GM12872 (cell line): ENCODE results near the gene RNASE8.

ENCODE experiments used
- TF ChIP-seq, protein P1 (sequence below): IDR thresholded peaks from 3 replicates; pipeline ENCODE4 v1.5.1; 2011; ENCODE audit warnings: low read depth, mild to moderate bottlenecking, low read length, moderate library complexity; ENCODE audit not compliant: insufficient read depth

The RNASE8 gene

DNA sequence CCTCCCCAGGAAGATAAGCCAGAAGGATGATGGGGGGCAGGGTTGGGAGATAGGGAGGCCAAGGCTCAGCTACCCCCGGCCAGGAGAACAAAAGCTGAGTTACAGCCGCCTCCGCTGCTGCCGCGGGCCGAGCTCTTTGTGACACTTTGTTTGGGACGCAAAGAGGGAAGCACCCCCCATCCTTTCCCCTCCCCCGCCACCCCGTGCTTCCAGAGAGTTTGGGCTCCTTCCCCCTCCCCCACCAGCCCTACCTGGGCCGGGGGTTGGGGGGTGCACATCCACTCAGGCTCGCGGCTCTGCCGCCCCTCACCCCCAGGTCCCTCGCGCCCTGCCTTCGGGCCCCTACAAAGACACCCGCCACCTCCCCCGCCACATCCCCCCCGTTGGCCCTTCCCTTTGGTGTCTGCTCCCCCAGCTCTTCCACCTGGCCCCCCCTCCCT lies 40.0 kb downstream of the RNASE8 start:
- TF ChIP-seq, protein P1, sequence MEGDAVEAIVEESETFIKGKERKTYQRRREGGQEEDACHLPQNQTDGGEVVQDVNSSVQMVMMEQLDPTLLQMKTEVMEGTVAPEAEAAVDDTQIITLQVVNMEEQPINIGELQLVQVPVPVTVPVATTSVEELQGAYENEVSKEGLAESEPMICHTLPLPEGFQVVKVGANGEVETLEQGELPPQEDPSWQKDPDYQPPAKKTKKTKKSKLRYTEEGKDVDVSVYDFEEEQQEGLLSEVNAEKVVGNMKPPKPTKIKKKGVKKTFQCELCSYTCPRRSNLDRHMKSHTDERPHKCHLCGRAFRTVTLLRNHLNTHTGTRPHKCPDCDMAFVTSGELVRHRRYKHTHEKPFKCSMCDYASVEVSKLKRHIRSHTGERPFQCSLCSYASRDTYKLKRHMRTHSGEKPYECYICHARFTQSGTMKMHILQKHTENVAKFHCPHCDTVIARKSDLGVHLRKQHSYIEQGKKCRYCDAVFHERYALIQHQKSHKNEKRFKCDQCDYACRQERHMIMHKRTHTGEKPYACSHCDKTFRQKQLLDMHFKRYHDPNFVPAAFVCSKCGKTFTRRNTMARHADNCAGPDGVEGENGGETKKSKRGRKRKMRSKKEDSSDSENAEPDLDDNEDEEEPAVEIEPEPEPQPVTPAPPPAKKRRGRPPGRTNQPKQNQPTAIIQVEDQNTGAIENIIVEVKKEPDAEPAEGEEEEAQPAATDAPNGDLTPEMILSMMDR = no peak

- TF ChIP-seq, protein P1 = 0 out of 3 replicates have a peak, but pooled peaks have one; percentile 12
Observed at GRCh38 chr14:21098076-21098891, 40.7 kb downstream of the RNASE8 start, which contains the start of gene ZNF219. TSS of gene ZNF219 (minus strand) at chr14:21098655. CDS start at chr14:21093591, 5,064 bp downstream.

- TF ChIP-seq, protein P1 = no peak
Observed at GRCh38 chr14:21098892-21099595, 41.4 kb downstream of the RNASE8 start.

DNA sequence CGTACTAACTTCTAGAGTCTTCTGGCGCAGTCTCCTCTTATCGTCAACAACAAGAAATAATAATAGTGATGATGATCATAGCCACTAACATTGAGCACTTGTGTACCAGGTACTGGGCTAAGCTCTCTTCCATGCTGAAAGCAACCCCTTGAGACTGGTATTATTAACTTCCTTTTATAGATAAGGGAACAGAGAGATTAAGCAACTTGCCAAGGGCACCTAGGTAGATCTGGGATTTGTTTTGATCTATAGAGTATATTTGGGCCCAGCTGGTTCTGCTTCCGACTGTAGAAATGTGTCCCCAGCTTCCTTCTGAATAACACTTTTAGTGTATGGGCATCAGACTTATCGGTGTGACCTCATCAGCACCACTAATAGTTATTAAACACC lies 42.0 kb downstream of the RNASE8 start:
- TF ChIP-seq, protein P1 = no peak

DNA sequence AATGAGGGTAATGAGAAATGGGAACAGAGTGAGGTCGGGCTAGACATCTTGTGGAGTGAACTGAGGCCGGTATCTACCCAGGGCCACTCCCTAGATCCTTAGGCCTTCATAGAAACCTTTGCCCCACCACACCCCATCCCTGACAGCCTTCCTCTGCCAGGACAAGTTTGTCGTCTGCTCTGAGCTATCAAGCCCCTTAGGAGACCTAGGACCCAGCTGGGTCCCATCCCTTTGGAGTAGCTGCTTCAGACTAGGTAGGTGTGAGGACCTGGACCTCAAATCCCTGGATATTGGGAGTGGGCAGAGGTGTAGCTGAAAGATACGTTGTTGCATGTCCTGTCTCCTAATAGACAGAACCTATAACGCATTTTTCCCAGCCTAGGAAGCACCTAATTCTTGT lies 43.3 kb downstream of the RNASE8 start, which contains the start of gene TMEM253:
TSS of gene TMEM253 (plus strand) at position 136 of the 400 bp plus-strand sequence. CDS start 278 bp downstream, outside the sequence.
- TF ChIP-seq, protein P1 = no peak

DNA sequence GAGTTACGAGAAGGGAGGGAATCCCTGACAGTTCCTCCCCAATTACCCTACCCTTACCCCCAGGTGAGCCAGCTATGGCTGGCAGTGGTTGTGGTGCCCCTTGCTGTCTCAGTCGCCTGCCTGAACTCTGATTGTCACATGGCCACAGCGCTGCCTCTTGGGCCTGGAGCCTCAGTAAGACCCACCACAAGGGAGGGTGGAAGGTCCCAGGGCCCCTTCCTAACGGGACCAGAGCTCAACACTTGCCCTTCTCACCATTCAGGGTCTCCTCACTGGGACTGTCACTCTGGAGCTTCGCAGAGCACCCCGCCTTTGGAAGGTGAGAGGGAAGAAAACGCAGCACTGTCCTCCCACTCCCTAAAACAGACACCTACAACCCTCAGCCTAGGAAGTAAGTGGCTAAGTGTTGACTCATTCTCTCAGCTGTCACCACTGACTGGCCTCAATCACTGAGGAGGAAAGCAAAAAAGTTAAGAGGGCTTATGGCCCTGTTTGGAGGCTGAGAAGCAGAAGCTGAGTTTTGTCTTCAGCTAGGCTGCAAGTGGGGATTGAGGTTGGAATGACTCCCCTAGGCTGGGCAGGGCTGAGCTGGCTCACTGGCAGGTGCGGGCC lies 44.3 kb downstream of the RNASE8 start:
- TF ChIP-seq, protein P1 = no peak
